T-helper 2 cell treated with Interferon-gamma antibody and Interleukin-4, amounts not matched to agents 100 ng/mL and 5 ng/mL, for 36 hours (primary cell): ENCODE measurements around the gene BMAL2. TPM values are rescaled to one million over a fixed set of nuclear protein-coding genes. Genes with fewer than 3 reads are reported as not detected.

Source experiments
- intact Hi-C: fragments of 100-400 bp; cut with micrococcal nuclease; formaldehyde crosslinking; loops from one replicate; pipeline ENCODE4 v1.15.1; 2023
- total RNA-seq: library from RNA; stranded (reverse); gene quantifications from 2 replicates; pipeline ENCODE4 v1.2.3, GENCODE V29; 2022

Gene BMAL2
- total RNA-seq, 1 donor from 2014 or later: 35.2 TPM

GRCh38 chr12:27351476-27351875 is 18.8 kb downstream of the BMAL2 start:
- intact Hi-C loops: no loop called here

- intact Hi-C loops: no loop called here
These were observed 22.9 kb downstream of the BMAL2 start for GRCh38 chr12:27355486-27355885.

DNA sequence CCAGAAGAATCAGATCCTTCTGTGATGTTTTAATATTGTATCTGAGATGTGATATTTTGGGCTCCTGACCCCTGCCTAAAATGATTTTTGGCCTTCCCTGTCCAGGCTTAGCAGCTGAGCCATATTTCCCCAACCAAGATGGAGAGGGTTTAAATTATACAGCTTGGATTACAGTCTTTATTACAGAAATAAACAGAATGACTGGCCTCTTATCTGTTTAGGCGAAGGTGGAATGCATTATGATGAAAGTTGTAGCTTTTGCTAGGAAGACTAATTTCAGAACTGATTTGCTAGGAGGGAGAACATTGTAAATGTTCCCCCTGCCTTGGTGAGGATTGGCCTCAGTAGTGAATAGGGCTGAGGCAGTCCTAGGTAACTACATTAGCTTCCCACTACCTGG is 23.3 kb downstream of the BMAL2 start:
- intact Hi-C loops: no loop called here

GRCh38 chr12:27359578-27360340 is 27.1 kb downstream of the BMAL2 start:
- intact Hi-C loops: no loop called here

DNA sequence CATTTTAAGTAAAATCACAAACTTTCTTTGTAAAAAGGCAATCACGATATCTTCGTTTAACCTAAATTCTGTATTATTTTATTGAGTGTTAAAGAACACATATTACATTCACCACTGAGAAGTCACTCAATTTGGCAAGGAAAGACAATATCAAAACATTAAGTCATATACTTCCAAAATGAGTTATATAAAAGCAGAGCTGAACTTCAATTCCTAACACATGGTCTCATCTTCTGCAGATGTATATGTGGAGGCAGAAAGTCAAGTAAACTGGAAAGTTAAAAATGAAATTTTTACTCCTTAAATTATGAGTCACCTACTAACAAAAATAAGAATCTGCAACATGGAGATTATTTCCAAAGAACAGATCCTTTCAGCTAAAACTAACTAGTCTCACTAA is 28.7 kb downstream of the BMAL2 start:
- intact Hi-C loops: no loop called here

GRCh38 chr12:27366621-27367020 is 34.0 kb downstream of the BMAL2 start:
- intact Hi-C loops: no loop called here

DNA sequence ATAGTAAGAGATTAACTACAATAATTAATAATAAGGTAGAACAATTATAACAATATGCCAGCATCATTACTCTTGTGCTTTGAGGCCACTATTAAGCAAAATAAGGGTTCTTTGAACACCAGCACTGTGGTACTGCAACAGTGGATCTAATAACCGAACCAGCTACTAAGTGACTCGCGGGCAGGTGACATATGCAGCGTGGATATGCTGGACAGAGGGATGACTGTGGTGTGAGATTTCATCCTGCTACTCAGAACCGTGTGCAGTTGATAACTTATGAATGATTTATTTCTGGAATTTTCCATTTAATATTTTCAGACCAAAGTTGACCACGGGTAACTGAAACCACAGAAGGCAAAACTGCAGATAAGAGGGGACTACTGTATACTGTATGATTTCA is 34.4 kb downstream of the BMAL2 start:
- intact Hi-C loops: no loop called here

DNA sequence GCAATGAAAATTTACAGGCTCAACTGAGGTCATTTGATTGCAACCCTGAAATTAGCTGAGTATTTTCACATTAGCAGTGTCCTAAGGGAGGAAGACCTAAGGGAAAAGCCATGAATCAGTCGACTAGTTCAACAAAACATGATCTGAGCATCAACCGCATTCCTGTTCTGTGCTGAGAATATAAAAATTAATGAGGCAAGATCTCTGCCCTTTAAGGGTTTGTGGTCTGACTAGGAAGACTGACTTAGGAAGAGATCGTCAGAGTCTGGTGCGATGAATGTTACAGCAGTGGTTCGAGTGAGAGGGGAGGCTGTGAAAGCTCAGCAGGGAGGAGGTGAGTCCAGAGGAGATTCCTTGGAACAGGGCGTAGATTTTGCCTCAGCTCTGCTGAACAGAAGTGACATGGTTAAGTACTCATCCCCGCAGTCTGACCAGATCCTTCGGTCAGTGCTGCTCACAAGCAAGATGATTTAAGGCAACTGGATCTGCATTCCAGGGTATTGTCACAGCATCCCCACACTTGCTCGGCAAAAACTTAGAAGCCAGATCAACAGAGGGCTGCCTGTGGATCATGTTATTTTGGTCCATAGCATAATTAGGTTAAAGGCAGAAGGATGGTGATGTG is 49.6 kb downstream of the BMAL2 start:
- intact Hi-C loops: loop anchor here (5.0 kb wide), 2 partner anchors 50 to 270 kb away; partner anchors contain the start of gene BMAL2

Other genes starting within 250 kb of the BMAL2 start
- gene STK38L, start 88.5 kb upstream of the BMAL2 start, total RNA-seq: 19.1 and 23.6 TPM in 2 replicates
- 0.45 and 0.84 TPM in 2 replicates for gene SMCO2, start 113.9 kb downstream of the BMAL2 start, total RNA-seq
- gene PPFIBP1, start 191.4 kb downstream of the BMAL2 start, total RNA-seq: 9.8 and 13.6 TPM in 2 replicates